HG02610 (cell line): ENCODE measurements around the gene PPP1R9A.

Experiments used
- ATAC-seq: cut with Tn5 transposase; IDR thresholded peaks from one replicate; pipeline ENCODE4 v1.9.1; 2021; ENCODE audit warnings: mild to moderate bottlenecking, moderate library complexity; ENCODE audit not compliant: unreplicated experiment

PPP1R9A gene

DNA sequence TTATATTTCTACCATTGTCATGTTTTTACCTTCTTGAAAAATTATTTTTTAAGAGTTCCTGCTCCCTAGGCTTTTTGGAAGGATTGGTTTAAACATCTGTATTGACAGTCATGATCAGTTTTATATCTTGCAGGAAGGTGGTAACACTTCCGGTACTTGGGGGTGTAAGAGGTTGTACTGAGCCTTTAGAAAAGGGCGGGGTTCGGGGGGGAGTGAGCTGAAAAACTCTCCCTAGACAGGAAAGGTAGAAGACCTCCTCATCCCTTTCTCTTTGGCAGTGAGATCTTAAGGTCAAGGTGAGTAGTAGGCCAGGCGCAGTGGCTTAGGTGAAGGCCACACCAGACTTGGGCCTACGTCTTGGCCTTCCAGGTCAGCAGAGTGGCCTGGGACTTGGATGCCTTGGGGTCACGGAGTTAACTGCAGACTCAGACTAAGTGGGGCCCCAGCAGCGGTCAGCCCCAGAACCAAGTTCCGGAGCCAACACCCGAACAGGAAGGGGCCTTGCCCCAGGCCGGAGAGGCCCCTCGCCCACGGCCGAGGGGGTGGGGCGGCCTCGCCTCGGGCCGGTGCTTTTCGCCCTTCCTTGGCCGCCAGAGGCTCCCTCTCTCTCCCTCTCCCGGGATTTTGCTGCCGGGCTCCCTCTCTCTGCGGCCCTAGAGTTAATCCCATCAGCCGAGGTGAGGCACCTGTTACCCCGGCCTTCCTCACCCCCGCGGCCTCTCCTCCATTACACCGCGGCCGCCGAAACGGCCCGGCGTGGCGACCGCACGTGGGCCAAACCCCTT, at the start of gene PPP1R9A:
Gene PPP1R9A (plus strand): TSS at position 569 of the 785 bp plus-strand sequence. CDS start 2,520 bp downstream, outside the sequence.
- no peak for ATAC-seq

- ATAC-seq = no peak
Observed at GRCh38 chr7:94871132-94871531, 36.3 kb upstream of the PPP1R9A start.

DNA sequence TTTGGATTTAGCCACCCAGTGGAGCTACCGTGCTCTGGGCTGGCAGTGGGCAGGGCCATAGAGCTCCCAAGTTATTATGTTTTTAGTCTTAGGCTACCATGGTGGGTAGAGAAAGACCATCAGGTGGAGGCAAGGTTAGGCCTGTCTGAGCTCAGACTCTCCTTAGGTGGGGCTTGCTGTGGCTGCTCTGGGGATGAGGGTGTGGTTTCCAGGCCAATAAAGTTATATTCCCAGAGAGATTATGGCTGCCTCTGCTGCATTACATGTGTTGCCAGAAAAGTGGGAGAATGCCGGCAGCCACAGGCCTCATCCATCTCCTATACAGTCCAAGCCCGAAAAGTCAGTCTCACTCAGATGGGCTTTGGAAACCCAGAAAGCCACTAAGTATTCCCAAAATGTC, 34.2 kb upstream of the PPP1R9A start:
- no peak for ATAC-seq

- ATAC-seq = no peak
Observed at GRCh38 chr7:94874036-94874785, 33.2 kb upstream of the PPP1R9A start.

DNA sequence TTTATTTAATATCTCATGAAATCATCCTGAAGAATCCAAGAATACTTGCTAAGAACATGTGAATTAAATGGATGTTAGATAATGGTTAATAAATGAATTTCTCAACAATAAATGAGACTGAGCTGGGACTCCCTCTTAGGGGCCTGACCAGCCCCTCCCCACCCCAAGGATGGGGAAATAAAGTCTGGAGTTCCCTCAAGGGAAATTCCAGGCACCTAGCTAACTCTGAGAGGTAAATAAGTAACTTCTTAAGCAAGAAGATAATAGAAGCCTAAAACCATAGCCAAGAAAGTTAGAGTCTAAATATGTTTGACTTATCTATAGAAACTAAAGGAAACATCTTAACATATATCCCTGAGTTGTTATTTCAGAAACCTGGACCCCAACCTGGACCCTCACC, 32.2 kb upstream of the PPP1R9A start:
- no peak for ATAC-seq

GRCh38 chr7:94877731-94878670, 29.4 kb upstream of the PPP1R9A start:
- no peak for ATAC-seq

DNA sequence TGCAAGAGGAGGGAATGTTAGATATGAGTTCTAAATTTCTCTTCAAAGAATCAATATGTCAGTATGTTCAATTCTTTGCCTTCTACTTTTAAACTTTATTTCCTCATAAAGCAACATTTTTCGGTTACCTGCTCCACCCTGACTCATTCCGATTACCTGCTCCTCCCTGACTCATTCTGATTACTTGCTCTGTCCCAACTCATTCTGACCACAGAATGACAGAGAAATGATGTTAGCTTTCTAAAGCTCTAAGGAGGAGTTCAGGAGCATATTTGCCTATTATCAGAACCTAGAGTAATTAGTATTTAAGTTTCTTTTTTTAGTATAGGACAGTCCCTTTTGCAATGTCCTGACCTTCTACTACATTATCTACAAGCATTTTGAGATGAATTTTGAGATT, 24.5 kb upstream of the PPP1R9A start:
- no peak for ATAC-seq

GRCh38 chr7:94883616-94884015, 23.8 kb upstream of the PPP1R9A start:
- ATAC-seq = no peak

GRCh38 chr7:94888551-94888950, 18.8 kb upstream of the PPP1R9A start:
- no peak for ATAC-seq

GRCh38 chr7:94888995-94889523, 18.3 kb upstream of the PPP1R9A start:
- ATAC-seq = no peak

DNA sequence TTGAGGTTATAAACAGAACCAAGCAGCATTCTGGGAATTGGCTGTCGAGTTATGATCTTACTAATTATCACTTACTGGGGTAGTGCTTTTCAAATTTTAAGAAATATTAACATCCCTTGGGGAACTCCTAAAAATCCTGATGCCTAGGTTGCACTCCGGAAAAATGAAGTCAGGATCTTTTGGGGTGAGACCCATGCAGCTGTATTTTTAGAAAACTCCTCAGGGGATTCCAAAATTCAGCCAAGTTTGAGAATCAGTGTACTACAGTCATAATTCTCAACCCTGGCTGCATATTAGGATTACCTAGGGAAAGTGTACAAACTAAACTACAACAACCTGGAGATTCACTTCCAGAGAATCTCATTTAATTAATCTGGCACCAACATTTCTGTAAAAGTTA, 17.2 kb upstream of the PPP1R9A start:
- no peak for ATAC-seq

GRCh38 chr7:94893661-94894060, 13.7 kb upstream of the PPP1R9A start:
- no peak for ATAC-seq

DNA sequence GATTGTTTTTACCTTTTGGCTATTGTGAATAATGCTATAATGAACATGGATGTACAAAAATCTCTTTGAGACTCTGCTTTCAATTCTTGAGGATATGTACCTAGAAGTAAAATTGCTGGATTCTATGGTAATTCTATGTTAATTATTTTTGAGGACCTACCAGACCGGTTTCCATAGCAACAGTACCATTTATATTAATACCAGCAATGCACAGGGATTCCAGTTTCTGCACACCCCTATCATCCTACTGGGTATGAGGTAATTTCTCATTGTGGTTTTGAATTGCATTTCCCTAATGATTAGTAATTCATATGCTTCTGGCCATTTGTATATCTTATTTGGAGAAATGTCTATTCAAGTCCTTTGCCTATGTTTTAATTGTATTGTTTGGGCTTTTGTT, 9.9 kb upstream of the PPP1R9A start:
- ATAC-seq = no peak

DNA sequence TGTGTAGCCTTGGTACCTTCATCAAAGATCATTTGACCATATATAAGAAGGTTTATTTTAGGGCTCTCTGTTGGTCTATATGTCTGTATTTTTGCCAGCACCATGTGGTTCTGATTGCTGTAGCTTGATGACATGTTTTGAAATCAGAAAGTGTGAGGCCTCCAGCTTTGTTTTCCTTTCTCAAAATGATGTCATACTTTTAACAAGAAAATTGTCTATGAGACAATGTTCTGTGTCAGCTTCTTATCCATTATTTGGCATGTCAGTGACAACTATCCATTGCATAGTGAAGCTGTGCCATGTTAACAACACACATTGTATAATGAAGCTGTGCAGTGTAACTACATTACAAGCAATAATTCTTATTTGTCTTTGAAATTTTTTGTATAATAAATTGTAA, 9.1 kb upstream of the PPP1R9A start:
- no peak for ATAC-seq

GRCh38 chr7:94901981-94902380, 5.4 kb upstream of the PPP1R9A start:
- ATAC-seq = no peak

DNA sequence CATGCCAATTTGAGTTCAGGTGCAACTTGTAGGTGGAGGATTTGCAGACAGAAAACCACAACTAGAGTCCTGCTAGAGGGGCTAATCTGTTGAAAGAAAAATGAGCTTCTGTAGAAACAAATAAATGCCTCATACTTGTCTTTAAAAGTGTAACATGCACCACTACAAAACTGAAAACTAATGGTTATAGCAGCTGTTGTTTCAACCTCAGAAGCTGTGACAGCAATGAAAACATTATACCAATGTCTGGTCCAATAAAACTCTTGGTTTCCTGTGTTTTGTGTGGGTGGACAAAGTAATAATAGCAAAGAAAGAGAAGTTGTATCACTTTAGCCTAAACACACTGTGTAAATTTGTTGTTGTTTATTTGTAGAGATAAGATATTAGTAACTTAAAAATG, 3.4 kb upstream of the PPP1R9A start:
- ATAC-seq = no peak

DNA sequence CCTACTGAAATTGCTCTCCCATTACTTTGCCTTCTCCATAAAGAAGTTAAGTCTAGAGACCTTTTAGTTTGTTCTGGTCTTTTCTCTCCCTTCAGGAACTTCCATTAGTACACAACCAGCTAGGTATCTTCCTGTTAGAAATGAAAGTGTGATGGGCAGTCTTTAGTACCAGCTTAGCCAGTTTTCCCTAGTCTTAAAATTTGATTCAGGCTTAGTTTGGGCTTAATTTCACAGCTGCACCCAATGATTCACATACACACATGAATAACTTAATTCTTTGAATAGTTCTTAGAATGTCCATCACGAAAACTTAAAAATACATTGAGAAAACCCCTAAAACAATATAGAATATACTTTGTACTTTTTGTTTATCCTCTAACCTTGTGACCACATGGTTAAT, 2.4 kb upstream of the PPP1R9A start:
- no peak for ATAC-seq

DNA sequence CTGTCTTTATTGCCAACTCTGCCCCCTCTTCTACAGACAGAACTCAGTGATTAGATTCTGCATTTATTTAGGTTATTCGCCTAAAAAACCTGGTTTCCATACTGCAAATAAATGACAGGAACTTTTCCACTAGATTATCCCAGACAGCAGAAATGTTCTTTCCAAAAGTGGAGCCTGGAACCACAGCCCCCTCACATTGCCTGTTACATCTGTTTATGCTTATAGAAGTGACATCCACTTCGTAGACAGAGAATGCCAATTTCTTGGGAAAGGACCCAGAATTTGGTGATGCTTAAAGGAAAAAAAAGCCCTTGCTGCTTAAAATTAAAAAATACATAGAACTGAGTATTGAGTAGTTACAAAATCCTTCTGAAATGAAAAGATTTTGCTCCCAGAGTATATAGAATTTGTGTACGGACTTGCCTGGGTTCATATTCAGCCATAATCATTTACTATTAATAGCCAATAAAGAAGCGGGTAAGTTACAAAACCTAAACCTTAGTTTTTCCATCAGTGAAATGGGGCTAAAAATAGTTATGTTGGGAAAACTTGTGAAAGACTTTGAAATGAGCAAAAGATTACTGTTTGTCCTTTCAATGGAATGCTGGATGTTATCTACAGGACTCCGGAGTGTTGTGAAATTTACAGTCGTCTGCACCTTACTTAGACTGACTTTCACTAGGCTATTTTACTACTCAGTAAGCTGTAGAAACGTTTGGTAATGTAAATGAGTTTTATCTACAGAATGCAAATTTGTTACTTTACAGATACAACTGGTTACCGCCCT, 1.1 kb upstream of the PPP1R9A start:
- no peak for ATAC-seq

GRCh38 chr7:94907811-94908322, 473 bp downstream of the PPP1R9A start:
- ATAC-seq = no peak
